HTERT RPE-1 (cell line): ENCODE results near the gene ST8SIA2.

Source experiments
- in situ Hi-C: fragments of 300-500 bp; cut with MboI; formaldehyde crosslinking; loops from 4 replicates; pipeline ENCODE4 v1.14.3; 2020; ENCODE audit warnings: low sequenced_read_pairs

Gene ST8SIA2

DNA sequence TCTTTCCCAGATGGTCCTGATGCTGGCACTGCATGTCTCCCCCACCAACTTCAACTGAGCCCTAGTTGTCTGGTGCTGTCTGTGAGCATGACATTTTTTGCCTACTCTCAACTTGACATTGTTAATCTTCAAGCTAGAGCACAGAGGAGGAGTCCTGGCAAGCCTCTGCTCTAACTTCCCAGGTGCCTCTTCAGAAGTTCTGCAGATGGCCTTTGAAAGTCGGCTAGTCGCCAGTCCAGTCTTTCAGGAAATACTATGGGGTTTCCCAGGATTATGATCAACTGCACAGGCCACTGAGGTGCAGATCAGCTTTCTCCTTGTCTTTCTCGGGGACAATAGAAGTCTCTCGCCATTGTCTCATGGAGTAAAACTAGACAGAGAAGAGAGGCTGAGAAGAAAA, 86.7 kb downstream of the ST8SIA2 start:
- in situ Hi-C loops: no loop called here

DNA sequence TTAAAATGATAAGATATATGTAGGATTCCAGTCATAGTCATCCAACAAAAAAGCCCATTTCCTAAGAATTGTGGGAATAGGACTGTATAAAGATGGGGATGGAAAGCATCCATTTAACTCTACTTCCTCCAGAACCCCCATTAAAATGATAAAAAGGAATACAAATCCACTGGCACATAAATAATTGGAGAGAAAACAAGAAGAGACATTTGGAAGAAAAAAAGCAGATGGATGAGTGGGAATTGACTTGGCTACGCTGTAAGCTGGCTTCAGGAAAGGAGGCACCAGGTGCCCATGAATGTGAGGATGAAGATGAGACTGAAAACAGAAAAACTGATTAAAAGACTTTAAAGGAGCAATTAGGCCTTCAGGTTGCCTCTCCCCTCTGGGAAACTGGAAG, 91.8 kb downstream of the ST8SIA2 start:
- in situ Hi-C loops: no loop called here

DNA sequence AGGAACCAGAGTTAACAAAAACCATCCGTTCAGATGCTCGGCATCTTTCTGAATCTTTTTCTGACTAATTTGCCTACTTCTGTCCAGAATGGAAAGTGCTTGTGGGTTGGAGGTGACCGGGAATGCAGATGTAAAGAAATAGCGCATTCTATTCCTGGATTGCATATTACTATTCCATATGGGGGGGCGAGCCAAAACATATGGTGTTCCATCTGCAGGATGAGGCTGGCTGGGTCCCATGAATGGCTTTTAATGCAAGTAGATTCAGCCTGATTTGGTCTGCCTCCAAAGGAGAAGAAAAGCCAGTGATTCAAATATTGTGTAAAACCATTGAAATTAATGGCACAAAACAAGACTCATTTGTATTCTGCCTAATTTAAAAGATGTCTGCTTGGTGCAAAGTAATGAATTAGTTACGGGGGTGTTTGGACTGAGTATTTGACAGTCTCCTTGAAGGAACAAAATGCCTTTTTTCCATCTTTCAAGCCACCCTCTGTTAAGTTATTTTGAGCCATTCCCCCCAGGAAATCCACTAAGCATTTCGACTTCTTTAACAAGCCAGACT, 99.0 kb downstream of the ST8SIA2 start:
- in situ Hi-C loops: no loop called here

DNA sequence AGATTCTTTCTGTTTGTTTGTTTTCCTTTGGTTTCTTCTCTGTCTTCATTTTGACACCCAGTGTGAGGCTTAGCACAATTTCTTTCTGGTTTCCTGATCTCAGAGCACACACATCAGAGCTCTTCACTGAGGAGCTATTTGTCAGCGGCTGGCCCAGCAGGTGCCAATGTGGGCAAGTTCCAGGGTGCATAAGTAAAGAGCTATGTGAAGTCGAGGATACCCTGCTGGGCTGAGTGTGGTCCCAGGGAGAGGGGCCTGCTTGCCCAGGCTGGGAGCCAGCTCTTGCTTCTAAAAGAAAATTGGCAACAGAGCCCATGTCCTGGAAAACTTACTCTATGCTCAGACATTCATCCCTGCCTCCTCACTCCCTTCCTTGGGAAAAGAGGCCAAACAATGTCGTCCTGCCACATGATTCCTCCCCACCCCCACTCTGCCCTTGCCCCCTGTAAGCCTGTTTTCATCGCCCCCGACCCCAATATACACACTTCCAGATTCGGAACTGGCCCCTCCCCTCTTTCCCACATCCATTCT, 101.2 kb downstream of the ST8SIA2 start:
- in situ Hi-C loops: no loop called here

DNA sequence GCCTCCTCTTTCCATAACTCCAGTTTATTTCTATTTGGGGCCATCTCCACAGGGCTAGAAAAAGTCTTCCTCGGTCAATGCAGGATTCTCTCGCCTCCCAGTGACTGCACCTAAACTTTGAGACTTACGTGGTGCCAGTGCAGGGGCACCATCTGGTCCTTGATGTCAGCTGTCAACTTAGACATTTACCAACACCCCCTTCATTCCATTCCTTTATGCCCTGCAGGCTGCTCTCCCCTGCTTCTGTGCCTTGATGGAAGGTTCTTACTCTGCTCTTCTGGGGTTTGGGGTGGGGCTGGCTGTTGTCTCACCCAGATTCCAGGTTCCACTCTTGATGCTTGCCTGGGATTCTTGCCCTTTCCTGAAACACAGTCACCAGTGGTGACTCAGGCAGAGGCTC, 101.8 kb downstream of the ST8SIA2 start:
- in situ Hi-C loops: no loop called here

DNA sequence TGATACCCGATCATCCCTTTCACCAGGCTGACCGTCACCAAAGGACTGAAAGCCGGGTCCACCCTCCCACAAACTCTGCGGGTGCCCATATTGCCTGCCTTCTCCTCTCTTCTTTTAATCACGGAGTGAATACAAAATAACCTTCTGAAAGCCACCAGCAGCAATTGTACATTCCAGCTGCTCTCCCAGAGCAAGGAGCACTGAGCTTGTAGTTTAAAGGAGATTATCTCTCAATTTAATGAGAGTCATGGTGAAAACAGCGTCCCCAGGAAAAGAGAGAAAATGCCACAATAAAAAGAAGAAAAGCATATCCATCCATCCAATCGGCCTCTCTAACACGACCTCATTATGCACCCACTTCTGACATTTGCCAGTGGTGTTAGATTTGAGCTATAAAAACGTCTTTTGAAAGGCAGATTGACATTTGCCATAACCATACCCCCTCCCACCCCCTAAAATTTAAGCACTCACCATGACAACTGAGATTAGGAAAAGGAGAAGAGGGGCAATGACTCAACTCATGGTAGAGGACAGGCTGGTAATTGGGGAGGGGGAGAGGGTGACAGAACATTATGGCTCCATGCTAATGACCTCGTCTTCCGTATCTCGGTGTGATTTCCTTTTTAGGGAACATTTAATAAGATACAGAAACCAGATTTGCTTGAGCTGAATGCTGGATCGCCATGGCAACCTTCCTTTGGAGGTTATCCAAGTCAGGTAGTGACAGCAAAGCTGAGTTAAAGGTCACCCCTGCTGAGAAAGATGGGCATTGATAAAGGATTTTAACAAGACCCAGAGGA, 106.2 kb downstream of the ST8SIA2 start:
- in situ Hi-C loops: no loop called here

DNA sequence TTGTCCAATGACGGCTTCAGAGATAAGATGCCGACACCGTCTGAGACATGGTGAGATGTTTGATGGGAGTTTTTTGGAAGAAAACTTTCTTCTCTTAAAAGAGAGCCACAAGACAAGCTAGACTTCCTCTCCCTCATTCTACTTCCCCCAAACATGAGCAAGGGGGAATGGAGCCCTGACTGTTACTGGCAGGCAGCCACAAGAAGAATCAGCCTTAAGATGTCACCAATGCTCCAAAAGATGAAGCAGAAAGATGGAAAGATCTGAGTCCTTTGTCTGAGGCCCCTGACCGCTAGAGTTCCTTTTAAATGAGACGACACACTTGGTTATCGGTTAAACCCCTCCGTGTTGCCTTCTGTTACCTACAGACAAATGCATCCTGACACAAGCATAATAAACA, 108.7 kb downstream of the ST8SIA2 start:
- in situ Hi-C loops: no loop called here

DNA sequence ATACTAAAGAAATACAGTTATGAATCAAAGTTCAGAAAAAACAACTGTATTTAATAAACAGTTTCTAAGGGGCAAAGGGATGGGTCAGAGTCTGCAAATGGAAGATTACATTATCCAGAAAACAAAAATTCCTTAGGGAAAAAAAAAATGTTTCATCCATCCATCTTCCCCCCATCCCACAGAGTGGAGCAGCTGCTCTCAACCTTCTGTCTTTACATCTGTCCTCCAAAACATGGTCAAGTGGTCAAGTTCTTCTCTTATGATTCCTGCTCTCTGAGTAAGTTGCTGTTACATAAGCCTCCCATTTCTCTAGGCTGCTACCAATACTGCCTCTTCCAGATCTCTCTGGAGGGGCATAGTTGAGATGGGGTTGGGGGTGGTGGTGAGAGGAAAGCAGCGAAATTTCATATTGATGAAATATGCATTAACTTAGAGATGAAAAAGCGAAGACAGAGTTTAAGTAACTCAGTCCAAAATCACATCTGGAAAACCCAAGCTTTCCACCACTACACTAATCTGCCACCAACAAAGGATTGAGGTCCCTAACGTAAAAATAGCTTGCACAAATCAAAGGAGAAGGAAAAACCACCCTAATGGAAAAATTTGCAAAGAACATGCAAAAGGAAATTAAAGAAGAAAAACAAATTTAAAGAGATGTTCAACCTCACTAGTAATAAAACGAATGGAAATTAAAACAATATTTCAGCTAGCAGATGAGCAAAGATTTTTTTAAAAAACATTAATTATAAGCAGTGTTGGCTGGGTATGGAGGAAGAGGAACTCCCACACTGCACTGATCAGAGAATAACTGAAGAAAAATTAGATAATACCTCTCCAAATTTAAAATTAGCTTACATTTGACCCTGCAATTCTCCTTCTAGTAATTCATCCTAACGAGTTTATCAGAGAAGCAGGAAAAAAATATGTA, 109.5 kb downstream of the ST8SIA2 start:
- in situ Hi-C loops: no loop called here

DNA sequence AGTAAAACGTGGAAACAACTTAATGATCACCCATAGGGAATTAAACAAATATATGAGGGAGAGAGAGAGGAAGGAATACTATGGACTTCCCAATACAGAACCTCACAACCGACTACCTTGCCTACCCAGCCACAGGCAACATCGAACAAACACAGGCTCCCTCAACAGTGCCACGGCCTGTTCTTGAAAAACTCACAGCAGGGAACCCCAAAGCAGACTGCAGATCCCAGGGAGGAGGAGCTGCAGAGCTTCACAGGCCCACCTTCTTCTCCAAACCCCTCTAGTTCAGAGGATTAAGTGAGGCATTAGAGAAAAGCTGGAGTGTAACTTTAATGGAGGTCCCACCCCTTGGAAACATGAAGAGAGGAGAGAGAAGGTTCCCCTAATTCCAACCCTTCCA, 110.2 kb downstream of the ST8SIA2 start:
- in situ Hi-C loops: no loop called here

DNA sequence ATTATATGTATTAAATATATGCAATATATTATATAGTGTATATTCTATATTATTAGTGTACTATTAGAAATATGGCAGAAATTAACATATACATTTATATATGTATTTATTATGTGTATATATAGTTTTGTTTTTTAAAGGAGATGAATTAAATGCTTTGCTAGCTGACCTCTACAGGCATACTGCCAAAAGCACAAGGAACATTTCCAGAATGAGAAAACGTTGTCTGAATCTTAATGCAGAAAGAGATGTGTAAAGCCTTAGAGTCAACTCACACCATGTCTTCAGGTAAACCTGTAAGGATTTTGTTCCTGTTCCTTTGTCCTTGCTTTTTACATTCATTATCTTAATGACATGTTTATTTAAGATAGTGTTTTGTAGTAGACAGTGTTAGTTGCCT, 111.9 kb downstream of the ST8SIA2 start:
- in situ Hi-C loops: no loop called here

DNA sequence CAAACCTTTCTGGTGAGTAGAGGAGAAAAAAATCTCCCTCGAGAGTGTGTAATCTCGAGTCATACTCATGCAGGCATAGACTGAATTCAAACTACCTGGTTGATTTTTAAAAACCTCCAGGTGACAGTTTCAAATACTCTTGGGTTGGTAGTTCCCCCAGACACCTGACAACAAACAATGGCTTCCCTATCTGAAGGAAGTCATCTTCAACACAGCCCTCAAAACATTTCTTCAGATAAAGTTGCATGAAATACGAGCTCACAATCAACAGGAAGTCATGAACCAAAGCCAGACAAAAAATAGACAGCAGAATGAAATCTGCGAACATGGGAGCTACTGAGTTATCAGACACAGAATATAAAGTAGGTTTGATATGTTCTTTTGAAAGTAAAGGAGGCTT, 112.8 kb downstream of the ST8SIA2 start:
- in situ Hi-C loops: no loop called here

DNA sequence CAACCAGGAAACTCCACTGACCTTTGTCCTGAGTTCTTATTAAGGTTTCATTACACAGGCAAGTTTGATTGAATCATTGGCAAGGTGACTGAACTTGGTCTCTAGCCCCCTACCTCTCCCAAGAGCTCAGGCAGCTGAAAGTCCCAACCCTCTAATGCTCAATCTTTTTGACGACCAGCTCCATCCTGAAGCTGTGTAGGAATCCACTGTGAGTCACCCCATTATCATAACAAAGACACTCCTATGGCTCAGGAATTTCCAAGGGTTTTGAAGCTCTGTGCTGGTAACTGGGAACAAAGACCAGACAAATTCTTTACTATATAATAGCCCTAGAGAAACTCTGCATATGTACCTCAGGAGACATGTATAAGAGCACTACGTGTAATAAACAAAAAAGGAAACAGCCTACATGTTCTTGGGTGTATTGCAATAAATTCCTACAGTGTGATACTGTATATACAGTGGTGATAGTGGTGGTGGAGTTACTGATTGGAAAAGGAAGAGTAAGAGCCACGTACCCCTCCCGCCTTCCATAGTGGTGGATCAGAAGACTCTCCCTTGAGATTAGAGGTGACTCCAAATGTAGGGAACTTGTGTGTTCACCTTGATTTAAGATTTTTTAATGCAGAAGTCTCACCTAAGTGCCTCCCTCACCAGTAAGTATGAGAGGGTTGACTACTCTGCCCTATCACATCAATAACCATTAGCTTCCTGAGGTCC, 116.6 kb downstream of the ST8SIA2 start:
- in situ Hi-C loops: no loop called here
